Ishikawa (cell line): ENCODE data around the gene USP46.

Experiments
- EP300 ChIP-seq: IDR thresholded peaks from 2 replicates; pipeline ENCODE4 v1.6.1; 2012; ENCODE audit warnings: borderline replicate concordance
- FOXM1 ChIP-seq: IDR thresholded peaks from 2 replicates; pipeline ENCODE4 v1.6.1; 2012; ENCODE audit warnings: low read depth, borderline replicate concordance
- NFIC ChIP-seq: IDR thresholded peaks from 2 replicates; pipeline ENCODE4 v1.6.1; 2012
- RAD21 ChIP-seq: IDR thresholded peaks from 2 replicates; pipeline ENCODE4 v1.6.1; 2012; ENCODE audit warnings: low read depth
- REST ChIP-seq: IDR thresholded peaks from 2 replicates; pipeline ENCODE4 v1.6.1; 2012; ENCODE audit warnings: low read depth, mild to moderate bottlenecking
- TAF1 ChIP-seq: IDR thresholded peaks from 2 replicates; pipeline ENCODE4 v1.6.1; 2012; ENCODE audit warnings: low read depth, mild to moderate bottlenecking

DNA sequence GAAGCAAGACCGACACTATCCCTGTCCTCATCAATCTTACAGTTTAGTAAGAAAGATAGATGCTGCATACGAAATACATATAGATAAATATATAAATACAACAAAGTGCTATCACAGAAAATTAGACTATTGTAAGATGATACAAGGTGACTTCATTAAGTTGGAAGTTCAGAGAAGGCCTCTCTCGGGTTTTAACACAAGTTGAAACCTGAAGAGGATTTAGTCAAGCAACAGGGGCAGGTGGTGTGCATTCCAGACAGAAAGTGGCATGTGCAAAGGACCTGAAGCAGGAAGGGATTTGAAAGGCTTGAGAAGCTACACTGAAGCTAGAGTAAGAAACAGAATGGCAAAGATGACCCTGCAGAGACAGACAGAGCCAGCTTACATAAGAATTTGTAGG is 36.5 kb downstream of the USP46 start:
- TF ChIP-seq REST (no peak), TAF1 (no peak), NFIC (no peak), FOXM1 (no peak), EP300 (no peak), RAD21 (no peak)
